ENCODE data around the gene TRIM42.

DNA sequence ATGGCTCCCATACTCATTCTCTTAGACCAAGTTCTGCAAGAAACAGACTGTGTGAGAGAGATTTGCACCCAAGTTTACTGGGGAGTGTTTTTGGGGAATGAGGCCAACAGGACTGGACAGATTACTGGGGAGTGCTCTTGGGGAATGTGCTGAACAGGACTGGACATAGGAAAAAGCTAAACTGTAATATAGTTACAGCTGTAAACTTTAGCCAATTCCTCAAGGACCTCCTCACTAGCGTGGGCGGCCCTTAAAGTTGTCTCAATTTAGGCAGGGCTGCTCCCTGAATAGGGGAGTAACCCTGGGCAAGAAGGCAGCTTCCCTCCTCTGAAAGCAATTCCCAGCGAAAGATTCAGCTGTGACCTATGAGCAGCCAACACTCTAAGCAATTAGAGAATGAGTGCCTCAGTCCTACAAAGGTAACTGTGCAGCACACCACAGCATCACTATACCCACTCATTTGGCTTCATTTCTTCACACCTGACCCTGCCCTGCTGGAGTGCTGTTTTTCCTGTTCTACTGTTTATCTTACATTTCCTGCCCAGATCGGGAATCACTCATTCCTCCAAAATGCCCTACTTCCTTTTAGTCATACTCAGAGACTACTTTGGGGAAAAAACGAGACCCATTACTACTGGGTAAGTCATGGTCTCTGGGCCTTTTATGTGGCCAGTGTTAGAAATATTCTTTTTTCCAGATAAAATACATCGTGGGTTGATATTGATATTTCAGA is 41.3 kb upstream of the TRIM42 start:
- TF ChIP-seq, protein P1, sequence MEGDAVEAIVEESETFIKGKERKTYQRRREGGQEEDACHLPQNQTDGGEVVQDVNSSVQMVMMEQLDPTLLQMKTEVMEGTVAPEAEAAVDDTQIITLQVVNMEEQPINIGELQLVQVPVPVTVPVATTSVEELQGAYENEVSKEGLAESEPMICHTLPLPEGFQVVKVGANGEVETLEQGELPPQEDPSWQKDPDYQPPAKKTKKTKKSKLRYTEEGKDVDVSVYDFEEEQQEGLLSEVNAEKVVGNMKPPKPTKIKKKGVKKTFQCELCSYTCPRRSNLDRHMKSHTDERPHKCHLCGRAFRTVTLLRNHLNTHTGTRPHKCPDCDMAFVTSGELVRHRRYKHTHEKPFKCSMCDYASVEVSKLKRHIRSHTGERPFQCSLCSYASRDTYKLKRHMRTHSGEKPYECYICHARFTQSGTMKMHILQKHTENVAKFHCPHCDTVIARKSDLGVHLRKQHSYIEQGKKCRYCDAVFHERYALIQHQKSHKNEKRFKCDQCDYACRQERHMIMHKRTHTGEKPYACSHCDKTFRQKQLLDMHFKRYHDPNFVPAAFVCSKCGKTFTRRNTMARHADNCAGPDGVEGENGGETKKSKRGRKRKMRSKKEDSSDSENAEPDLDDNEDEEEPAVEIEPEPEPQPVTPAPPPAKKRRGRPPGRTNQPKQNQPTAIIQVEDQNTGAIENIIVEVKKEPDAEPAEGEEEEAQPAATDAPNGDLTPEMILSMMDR (IDR thresholded peaks at IDR 0.05), result no peak
- TF ChIP-seq POLR2AphosphoS5 (IDR thresholded peaks at IDR 0.05), result no peak
- TF ChIP-seq POLR2A (IDR thresholded peaks at IDR 0.05), result no peak
- TF ChIP-seq EP300 (IDR thresholded peaks at IDR 0.05), result no peak

Measured in suprapubic skin (tissue), 4 donors.